Neural progenitor cell (in vitro differentiated cells): ENCODE results near the gene NTRK1.

ENCODE experiments used
- CTCF ChIP-seq: fragments of 200-600 bp; sonication (generic); IDR thresholded peaks from 2 replicates; pipeline ENCODE4 v1.5.1; 2017; ENCODE audit warnings: antibody characterized with exemption, mild to moderate bottlenecking
- EZH2 ChIP-seq: fragments of 200-600 bp; sonication (generic); IDR thresholded peaks from 2 replicates; pipeline ENCODE4 v1.6.1; 2017; ENCODE audit warnings: antibody characterized with exemption, mild to moderate bottlenecking, moderate library complexity
- EZH2phosphoT487 ChIP-seq: fragments of 200-600 bp; sonication (generic); IDR thresholded peaks from 2 replicates; pipeline ENCODE4 v1.6.1; 2017; ENCODE audit warnings: antibody characterized with exemption

- TF ChIP-seq CTCF: no peak
- no peak for TF ChIP-seq EZH2phosphoT487
- no peak for TF ChIP-seq EZH2
Observed at GRCh38 chr1:156813298-156813697, 47.4 kb upstream of the NTRK1 start.
